CD4-positive, alpha-beta T cell treated with Interleukin-4 for 4 hours (primary cell): ENCODE measurements around the gene PTPRU.

ENCODE experiments used
- DNase-seq: peaks from one replicate; pipeline ENCODE4 v3.0.0-alpha.2; 2020

The PTPRU gene

DNA sequence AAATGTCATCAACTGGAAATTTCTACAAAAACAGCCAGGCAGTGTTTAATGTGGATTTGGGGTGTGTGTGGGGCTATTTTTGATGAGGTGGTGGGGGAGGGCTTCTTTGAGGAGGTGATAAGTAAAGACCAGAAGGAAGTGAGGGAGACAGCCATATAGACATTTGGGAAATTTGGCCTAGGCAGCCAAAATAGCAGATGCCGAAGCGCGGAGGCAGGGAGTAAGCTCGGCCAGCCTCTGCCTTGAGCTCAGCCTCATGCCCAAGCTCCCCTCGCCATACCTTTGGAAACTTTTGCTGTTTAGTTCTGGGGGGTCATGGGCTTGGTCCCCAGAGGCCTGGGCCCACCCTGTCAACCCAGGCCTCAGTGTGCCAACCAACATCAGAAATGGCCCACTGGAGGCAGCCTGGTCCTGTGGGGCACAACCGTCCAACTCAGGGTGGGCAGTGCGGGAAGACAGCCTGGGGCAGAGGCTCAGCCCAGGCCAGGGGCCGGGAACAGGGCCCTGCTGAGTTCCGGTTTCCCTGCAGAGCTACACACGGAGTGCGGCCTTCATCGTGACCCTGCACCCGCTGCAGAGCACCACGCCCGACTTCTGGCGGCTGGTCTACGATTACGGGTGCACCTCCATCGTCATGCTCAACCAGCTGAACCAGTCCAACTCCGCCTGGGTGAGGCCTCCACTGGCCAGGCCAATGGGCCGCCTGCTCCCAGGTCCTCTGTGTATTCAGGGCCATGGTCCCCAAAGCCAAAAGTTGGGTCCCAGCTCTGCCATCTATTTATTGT lies 84.0 kb downstream of the PTPRU start:
- no peak for DNase-seq

DNA sequence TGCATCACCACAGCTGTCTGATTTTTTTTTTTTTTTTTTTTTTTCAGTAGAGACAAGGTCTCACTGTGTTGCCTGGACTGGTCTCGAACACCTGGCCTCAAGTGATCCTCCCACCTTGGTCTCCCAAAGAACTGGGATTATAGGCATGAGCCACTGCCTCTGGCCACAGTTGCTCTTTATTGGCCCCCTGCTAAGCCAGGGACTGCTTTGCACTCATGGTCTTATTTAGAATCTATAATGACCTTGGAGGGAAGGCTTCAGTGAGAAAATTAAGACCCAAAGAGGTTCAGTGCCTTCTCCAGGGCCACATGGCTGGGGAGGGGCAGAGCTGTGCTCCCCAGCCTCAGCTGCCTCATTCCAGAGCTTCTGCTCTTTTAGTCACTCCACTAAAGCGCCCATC lies 84.9 kb downstream of the PTPRU start:
- DNase-seq: no peak

DNA sequence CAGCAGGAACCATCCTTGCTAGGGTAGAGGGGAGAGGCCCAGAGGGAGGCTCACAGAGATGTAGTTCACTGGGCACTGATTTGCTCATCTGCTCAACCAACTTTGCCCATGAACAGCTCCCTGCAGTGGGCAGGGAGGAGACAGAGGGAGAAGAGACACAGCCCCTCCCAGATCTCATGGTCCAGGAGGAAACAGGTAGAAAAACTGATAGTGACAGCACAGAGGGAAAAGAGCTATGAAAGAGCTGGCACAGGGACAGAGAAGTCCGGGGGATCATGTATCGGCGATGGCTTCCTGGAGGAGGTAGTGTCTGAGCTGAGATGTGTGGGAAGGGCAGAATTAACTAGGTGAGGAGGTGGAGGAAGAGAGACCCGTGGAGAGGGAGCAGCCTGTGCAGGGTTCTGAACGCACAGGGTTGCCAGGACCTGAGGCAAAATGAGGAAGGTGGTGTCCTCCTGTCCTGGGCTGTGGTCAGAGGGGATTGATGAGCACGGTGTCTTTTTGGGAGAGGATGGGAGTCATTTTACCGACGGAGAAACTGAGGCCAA lies 85.9 kb downstream of the PTPRU start:
- no peak for DNase-seq

DNA sequence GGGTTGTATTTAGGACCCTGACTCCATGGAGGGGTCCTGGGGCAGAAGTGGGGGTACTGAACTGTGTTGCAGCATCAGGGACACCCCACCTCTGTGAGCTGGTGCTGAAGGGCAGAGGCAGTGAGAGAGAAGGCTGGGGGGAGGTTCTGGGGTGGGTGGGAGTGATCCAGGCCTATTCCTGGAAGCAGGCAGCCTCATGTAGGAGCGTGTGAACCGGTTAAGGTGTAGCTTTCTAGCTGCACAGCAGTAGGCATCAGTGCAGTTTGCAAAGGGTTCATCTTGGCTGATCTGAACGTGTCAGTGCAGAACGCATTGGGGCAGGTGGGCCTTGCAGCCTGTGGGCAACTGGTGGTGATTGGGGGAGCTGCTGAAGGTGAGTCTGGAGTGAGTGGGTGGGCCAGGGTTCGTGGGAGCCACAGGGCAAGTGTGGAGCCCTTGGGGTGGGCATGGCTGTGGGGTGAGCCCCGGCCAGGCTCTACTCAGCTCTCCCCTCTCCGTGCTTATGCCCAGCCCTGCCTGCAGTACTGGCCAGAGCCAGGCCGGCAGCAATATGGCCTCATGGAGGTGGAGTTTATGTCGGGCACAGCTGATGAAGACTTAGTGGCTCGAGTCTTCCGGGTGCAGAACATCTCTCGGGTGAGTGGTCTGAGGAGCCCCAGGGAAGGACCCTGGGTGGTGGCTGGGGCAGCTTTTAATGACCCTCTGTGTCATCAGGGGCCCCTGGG lies 86.7 kb downstream of the PTPRU start:
- no peak for DNase-seq

DNA sequence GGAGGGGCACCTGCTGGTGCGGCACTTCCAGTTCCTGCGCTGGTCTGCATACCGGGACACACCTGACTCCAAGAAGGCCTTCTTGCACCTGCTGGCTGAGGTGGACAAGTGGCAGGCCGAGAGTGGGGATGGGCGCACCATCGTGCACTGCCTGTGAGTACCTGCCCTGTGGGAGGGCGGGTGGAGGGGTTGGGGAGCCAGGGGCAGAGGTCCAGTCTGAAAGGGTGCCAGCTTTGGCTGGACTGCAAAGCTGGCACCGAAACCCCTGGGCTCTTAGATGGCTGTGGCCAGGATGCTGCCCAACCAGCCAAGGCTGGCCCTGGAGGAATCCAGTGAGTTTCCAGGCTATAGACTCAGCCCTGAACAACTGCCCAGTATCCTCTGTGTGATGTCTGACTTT lies 87.3 kb downstream of the PTPRU start:
- DNase-seq: no peak

DNA sequence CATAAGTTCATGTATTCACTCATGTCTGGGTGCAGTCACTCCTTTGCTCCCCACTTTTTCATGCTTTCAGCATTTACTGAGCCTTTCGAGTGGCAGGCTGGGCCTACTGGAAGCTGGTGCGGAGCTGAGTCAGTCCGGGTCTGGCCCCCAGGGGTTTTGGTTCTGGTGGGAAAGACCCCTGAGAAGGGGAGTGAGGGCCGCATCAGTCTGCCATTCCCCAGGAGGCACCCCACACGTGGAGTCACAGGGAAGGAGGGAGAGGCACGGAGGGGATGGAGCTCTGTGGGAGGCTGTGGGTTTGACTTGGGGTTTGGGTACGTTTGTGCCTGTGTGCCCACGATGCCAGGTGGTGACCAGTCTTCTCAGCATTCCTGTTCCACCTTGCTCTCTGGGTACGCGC lies 87.9 kb downstream of the PTPRU start:
- DNase-seq: no peak

DNA sequence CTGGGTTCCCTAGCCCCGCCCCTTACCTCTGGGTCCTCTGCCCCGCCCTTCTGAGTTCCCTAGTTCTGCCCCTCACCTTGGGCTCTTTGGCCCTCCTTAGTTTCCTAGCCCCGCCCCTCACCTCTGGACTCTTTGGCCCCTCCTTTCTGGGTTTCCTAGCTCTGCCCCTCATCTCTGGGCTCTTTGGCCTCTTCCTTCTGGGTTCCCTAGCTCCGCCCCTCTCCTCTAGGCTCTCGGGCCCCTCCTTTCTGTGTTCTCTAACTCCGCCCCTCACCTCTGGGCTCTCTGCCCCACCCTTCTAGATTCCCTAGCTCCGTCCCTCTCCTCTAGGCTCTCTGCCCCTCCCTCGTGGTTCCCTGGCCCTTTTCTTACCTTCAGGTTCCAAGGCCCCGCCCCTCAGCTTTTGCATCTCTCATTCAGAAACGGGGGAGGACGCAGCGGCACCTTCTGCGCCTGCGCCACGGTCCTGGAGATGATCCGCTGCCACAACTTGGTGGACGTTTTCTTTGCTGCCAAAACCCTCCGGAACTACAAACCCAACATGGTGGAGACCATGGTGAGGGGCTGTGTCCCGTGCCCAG lies 88.5 kb downstream of the PTPRU start:
- no peak for DNase-seq

DNA sequence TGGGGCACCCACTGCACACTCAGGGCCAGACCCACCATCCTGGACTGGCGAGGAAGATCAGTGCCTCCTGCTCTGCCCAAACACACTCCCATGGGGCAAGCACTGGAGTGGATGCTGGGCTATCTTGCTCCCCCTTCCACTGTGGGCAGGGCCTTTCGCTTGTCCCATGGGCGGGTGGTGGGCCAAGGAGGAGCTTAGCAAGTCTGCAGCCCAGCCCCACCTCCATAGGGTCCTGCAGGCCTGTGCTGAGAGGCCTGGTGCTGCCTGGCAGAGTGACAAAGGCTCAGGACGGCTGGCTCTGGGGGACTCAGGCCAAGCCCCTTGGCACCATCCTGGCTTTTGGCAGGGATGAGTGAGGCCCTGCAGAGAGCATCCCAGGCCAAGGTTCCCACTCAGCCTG lies 89.4 kb downstream of the PTPRU start:
- DNase-seq: no peak

DNA sequence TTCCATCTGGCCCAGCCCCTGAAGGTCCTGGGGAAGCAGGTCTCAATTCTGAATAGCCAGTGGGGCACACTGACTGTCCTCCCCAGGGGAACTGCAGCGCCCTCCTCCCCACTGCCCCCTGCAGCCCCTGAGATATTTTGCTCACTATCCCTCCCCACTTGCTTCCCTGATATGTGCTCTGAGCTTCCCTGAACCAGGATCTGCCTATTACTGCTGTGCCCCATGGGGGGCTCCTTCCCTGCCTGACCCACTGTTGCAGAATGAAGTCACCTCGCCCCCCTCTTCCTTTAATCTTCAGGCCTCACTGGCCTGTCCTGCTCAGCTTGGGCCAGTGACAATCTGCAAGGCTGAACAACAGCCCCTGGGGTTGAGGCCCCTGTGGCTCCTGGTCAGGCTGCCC lies 89.8 kb downstream of the PTPRU start:
- DNase-seq: no peak

DNA sequence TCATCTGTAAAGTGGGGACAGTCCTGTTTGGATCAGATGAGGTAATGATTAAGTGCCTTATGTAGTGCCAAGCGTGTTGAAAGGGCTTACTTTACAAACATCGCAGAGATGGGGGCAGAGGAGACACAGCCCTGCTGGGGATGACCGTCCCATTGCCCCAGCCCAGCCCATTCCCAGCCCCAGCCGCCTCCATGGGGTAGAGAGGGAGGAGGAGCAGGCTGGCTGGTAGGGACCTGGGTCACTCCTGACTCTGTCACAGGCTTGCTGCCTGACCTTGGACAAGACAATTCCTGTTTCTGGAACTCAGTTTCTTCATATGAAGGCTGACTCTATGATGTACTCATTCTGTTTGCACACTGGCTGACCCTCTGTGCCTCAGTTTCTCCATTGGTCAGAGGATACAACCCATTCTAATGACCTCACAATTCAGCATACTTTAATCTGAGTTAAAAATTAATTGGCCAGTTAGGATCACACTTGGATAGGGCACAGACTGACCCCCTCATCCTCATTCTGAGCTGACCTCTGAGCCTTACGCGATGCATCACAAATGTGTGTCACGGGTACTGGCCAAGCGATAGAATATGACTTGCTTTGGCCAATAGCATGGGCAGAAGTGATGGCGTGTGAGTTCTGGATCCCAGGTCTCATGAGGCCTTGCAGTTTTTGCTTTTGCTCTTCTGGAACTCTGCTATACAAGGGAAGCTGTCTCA lies 91.1 kb downstream of the PTPRU start:
- DNase-seq: no peak

DNA sequence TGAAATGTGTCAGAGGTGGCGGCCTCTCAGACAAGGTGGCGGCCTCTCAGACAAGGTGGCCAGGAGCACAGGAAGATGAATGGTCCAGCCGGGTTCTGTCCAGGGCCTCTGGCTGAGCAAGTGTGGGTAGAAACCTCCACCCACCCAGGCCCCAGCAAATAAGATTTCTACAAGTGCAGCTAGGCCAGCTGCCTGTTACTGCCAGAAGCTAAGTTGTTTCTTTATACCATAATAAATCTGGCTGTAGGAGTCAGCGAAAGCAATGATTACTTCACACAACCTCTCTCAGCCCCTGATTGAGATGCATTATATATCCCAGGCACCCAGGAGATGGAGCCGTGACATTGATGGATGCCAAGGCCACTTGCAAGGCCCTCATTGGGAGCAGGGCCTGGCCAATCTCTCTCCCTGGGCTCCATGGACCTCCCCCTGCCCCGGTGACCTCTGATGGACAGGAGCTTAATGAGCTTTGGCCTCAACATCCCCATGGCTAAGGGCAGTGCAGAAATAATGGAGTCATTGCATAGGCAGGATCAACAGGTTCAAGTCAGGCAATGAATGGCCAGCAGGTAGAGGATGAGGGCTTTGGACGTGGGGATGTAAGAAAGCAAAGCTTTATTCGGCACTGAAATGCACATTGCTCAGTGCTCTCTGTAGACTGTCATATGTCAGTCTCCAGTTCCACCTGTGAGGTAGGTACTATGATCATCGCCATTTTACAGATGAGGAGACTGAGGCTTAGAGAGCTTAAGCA lies 92.9 kb downstream of the PTPRU start:
- no peak for DNase-seq

DNA sequence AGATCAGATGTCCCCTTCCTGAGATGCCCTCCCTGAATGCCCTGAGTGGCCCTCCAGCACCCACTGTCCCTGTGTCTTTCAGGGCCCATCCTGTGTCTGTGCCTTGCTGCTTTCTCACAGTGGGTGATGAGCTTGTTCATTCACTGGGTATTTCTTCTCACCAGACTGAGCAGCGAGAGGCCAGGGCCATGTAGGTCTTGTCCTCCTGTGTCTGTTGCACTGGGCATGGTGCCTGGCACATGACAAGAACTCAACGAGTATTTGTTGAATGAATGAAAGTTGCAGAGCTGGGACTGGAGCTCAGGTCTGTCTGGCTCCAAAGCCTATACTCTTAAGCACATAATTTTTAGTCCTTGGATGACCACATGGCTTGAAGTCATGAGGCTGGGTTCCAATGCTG lies 93.8 kb downstream of the PTPRU start:
- DNase-seq: no peak

DNA sequence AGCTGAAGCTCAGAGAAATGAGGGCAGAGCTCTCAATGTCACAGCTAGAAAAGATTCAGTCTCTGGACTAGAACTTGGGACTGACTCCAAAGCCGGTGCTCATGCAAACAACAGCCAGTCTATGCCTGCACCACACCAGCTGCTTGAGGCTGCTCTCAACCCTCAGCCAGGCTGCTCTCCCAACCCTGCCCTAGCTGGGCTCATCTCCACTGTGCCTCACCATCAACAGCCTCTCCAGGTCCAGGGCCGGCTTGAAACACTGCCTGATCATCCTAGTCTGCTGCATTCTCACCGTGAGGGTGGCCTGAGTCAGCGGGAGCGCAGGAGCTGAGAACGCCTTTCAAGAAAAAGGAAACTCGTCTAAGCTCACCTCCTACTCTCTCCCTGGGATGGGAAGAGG lies 94.5 kb downstream of the PTPRU start:
- DNase-seq: no peak

DNA sequence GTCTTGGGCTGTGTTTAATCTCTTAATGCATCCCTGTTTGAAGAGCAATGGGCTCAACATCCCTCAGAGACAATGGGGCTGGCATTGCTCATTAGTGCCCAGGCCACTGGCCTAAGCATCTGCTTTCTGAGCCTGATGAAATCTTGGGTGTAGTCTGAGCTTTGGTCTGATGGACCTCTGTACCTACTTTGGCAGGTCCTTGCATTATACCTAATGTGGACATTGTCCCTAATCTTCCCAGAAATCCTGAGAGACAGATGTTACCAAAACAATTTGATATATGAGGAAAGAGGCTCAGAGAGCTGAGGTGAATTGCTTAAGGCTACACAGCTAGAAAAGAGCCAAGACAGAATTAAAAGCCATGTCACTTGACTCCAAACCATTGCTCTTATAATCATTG lies 95.0 kb downstream of the PTPRU start:
- no peak for DNase-seq

DNA sequence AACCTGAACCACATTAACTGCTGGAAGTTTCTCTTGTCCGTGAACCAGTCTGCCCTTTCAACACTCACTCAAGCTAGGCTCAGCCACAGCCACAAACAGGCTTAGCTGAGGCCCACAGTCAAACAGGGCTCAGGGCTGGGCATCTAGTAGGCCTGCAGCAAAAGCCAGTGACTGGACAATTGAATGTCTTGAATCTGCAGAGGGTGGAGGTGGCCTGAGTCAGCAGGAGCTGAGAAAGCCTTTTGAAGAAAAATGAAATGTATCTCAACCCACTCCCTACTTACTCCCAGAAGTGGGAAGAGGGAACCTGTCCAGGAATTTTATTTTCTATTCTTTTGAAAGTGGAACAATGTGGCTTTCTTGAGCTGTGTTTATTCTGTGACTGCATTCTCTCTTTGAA lies 95.4 kb downstream of the PTPRU start:
- DNase-seq: no peak

DNA sequence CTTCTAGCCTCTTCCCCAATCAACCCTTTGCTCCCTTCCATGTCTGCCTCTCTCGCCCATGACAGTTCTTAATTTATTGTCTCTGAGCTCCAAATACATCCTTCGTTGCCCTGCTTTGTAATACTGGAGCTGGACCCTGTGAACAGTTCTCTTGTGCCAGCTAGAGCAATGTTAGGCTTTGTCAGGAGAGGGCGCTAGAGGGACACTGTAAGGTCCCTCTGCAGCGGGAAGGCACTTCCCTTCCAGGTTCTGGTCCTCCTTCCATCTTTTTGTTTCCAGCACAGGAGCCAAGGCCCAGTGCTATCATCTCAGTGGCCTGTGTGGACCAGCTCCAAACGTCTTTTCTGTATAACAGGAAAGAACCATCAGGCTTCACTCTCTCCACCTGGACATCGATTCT lies 95.9 kb downstream of the PTPRU start:
- DNase-seq: peak; percentile 2

DNA sequence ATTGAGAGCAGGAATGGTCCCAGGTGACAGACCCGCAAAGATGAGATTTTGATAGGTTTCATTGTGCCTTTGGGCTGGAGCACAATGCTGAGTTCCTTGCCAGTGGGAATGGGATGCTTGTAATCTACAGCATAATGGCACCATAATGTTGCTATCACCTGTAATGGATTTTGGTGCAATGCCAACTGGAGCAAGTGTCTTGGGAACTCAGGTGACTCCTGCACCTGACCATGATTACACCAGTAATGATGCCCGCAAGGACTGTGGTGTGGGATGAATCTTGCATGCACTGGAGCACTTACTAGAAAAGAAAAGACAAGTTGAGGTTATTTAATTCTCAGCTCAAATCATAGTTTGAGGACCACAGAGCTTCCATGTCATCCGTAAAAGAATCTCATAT lies 96.7 kb downstream of the PTPRU start:
- no peak for DNase-seq

DNA sequence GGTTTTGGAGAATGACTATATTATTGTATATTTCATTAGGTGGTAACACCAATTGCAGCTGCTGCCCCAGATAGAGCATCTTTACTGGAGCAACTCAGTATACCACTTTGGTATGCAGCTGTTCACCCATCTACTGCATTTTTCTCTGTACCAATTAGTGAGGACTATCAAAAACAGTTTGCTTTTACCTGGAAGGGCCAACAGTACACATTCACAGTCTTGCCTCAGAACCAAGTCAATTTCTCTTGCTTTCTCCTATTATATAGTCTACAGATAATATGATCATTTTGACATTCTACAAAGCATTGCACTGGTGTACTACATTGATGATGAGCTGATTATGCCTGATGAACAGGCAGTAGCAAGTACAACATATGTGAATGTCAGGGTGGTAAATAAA lies 99.3 kb downstream of the PTPRU start:
- no peak for DNase-seq

DNA sequence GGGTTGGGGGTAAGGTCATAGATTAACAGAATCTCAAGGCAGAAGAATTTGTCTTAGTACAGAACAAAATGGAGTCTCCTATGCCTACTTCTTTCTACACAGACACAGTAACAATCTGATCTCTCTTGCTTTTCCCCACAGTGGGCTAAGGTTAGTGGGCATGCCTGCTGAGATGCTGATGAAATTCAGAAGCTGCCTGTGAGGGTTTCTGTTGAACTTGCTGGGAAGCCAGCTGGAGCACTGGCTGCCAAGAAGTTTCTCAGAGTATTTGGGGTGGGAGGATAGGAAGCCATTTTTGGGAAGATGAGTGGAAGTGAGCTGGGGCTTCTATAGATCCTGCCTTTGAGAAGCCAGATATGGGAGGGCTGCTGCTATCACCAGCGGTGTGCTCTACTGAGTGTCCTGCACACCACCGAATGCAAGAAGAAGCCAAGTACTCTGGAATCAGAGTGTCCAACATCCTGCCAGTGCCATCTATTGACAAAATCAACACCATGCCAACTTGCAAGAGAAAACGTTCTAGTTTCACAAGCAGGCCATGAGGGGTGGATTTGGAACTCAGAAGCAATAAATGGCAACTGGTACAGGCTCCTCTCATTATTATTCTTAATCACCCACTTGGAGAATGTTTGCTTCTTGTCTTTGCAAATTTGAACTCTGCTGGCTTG lies 102.7 kb downstream of the PTPRU start:
- DNase-seq: no peak

DNA sequence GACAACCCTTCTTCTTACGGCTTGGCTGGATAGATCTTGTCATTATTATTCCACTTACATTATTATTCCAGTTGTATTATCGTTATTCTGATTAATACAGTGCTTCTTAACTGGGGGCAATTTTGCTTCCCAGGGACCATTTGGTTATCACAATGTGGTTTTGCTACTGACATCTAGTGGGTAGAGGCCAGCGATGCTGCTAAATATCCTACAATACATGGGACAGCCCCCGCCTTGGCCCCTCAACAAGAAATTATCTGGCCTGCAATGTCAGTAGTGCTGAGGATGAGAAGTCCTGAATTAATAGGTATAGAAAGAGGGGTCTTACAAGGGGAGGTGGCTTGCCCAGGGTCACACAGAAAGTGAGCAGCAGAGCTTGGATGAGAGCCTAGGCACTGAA lies 105.6 kb downstream of the PTPRU start:
- no peak for DNase-seq

DNA sequence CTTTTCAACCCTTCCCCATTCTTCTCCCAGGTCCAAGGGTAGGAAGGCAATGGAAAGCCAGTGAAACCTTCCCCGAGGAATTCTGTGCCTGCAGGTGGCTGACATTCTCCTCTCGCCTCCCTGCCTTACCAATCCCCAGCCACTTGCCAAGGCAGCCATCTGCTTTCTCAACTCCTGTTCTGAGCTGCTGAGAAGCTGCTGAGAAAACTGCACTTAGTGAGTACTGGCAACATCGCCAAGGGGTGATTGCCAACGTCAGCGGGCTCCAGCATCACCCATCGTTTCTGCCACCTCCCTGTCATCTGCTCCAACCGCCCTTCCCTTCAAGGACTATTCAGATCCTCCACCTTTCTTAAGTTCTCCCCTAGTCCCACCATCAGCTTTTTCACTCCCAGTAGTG lies 106.0 kb downstream of the PTPRU start:
- no peak for DNase-seq

DNA sequence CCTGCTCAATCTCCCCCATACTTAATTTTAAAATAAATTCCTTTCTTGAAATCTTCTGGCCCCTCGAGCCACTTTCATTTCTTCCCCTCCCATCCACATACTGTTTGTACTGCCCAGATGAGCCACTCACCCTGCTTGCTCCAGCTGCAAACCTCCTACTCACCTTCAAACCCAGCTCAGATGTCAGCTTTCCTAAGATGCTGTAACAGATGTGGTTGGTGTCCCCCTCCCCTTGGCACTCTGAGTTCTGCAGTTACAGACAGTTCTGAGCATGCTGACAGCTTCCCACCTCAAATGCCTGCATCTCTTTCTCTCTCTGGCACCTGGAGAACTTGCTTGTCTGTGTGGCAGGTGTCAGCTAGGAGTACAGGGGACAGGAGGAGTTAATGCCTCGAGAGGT lies 106.7 kb downstream of the PTPRU start:
- no peak for DNase-seq
